GM23338 (cell line): ENCODE results near the gene ARL6IP4.
"Not testable (repeated sequence)": the region's sequence is repeated elsewhere in the genome, so short reads cannot be mapped to it uniquely, and the experiment has no call there.

Experiments used
- CREB1 ChIP-seq: fragments of 250-450 bp; sonication (Bioruptor Pico); IDR thresholded peaks from 2 replicates; pipeline ENCODE4 v1.5.0; 2020; ENCODE audit warnings: low read depth, mild to moderate bottlenecking, moderate library complexity
- CTCF ChIP-seq, 2 experiments: fragments of 200-600 bp in 1 of 2; sonication (generic) in 1 of 2; conservative IDR thresholded peaks; 2 replicates each; pipeline versions ENCODE4 v1.5.1 to v1.6.1; 2016 to 2017; ENCODE audit warnings: antibody characterized with exemption in 2 of 2, low read depth in 2 of 2, mild to moderate bottlenecking in 2 of 2, moderate library complexity in 1 of 2
- EZH2 ChIP-seq: fragments of 200-600 bp; sonication (generic); IDR thresholded peaks from one replicate; pipeline ENCODE4 v1.8.0; 2017; ENCODE audit warnings: antibody characterized with exemption, mild to moderate bottlenecking, low read depth; ENCODE audit not compliant: unreplicated experiment
- EZH2phosphoT487 ChIP-seq: fragments of 200-600 bp; sonication (generic); IDR thresholded peaks from one replicate; pipeline ENCODE4 v1.8.1; 2018; ENCODE audit warnings: antibody characterized with exemption; ENCODE audit not compliant: unreplicated experiment
- JUNB ChIP-seq: IDR thresholded peaks from one replicate; pipeline ENCODE4 v1.6.1; 2016; ENCODE audit warnings: antibody characterized with exemption; ENCODE audit not compliant: unreplicated experiment
- NANOG ChIP-seq: IDR thresholded peaks from 2 replicates; pipeline ENCODE4 v1.6.1; 2016; ENCODE audit warnings: antibody characterized with exemption, borderline replicate concordance
- POLR2AphosphoS5 ChIP-seq: IDR thresholded peaks from 2 replicates; pipeline ENCODE4 v1.6.1; 2016; ENCODE audit warnings: antibody characterized with exemption, low read depth
- REST ChIP-seq: IDR thresholded peaks from one replicate; pipeline ENCODE4 v1.6.1; 2018; ENCODE audit warnings: antibody characterized with exemption; ENCODE audit not compliant: unreplicated experiment
- ZNF331 ChIP-seq: fragments of 250-450 bp; sonication (Bioruptor Pico); IDR thresholded peaks from 2 replicates; pipeline ENCODE4 v1.5.0; 2020; ENCODE audit warnings: low read depth, mild to moderate bottlenecking, moderate library complexity

- not testable (repeated sequence) for TF ChIP-seq CTCF (conservative IDR thresholded peaks at IDR 0.05; ENCODE audit: low read depth in 2 of 2); POLR2AphosphoS5; EZH2; REST; ZNF331; EZH2phosphoT487; JUNB; CREB1 (CRISPR knock-in tag); NANOG
Measured at GRCh38 chr12:123014473-123014872, 34.0 kb downstream of the ARL6IP4 start.
